ENCODE results near the gene TPTE2. TPM values are rescaled to one million over a fixed set of nuclear protein-coding genes. Genes with fewer than 3 reads are reported as not detected.

TPTE2 gene
- total and polyA plus RNA-seq, 2 of the 4 experiments (the other 2 are of a cell fraction): not detected

GRCh38 chr13:19590423-19590822, 29.1 kb upstream of the TPTE2 start:
- no peak overlapping the region for H4K91ac ChIP-seq (ENCODE audit: insufficient read depth, low read depth, low read length)
- no peak overlapping the region for H3K27ac ChIP-seq (ENCODE audit: insufficient read depth, low read length)
- no peak overlapping the region for H3K18ac ChIP-seq (ENCODE audit: low read depth, low read length)
- no peak overlapping the region for H2BK120ac ChIP-seq (ENCODE audit: low read depth, low read length)
- H3K79me1 ChIP-seq (ENCODE audit: low read depth in 1 of 2, low read length in 2 of 2): no peaks in the 10 kb centered on the region
- no peak overlapping the region for H2AK9ac ChIP-seq (replicated peaks; ENCODE audit: low read depth, low read length, poor library complexity)
- H4K8ac ChIP-seq (ENCODE audit: low read depth in 2 of 2, low read length in 2 of 2): no peak overlapping the region
- no peak for ATAC-seq (ENCODE audit: low read depth)
- H3K4me2 ChIP-seq (ENCODE audit: low read depth, low read length): no peak overlapping the region
- no peak overlapping the region for H2AFZ ChIP-seq (replicated peaks; ENCODE audit: low read length, poor library complexity)
- TF ChIP-seq RCOR1 (IDR thresholded peaks at IDR 0.05; ENCODE audit: insufficient replicate concordance, low read length) (no peak), SMC3 (IDR thresholded peaks at IDR 0.05; ENCODE audit: low read depth, low read length) (no peak), CTCF (conservative IDR thresholded peaks at IDR 0.05; ENCODE audit: low read depth, low read length) (no peak), ELK1 (IDR thresholded peaks at IDR 0.05; ENCODE audit: borderline replicate concordance, low read depth, low read length) (no peak), MAFK (IDR thresholded peaks at IDR 0.05; ENCODE audit: low read depth, low read length) (no peak), CEBPB (IDR thresholded peaks at IDR 0.05; ENCODE audit: low read depth, low read length) (no peak), CHD1 (IDR thresholded peaks at IDR 0.05; ENCODE audit: low read depth, low read length) (no peak), FOS (IDR thresholded peaks at IDR 0.05; ENCODE audit: low read depth, low read length) (no peak), MAZ (IDR thresholded peaks at IDR 0.05; ENCODE audit: borderline replicate concordance, low read depth, low read length) (no peak)
- no peak overlapping the region for H3K4ac ChIP-seq (ENCODE audit: low read depth, low read length)
- intact Hi-C loops (cut with micrococcal nuclease): loop anchor here (10.0 kb wide), 1 partner anchor 304 kb away; no protein-coding TSS in a partner anchor
- peaks cover 2% of the 10 kb centered on the region; the same call in 1 of the 2 replicates for H3K27me3 ChIP-seq (ENCODE audit: control insufficient read depth, insufficient read depth, low read length)
- H2BK20ac ChIP-seq (ENCODE audit: low read depth, low read length): no peak overlapping the region
- H4K20me1 ChIP-seq (ENCODE audit: insufficient read depth, low read length): no peaks in the 10 kb centered on the region
- H3K9me3 ChIP-seq (ENCODE audit: control insufficient read depth, insufficient read depth, low read length): no peaks in the 10 kb centered on the region
- CTCF ChIA-PET: no interaction called here
- in situ Hi-C loops (cut with MboI; ENCODE audit: low sequenced_read_pairs): no loop called here
- no peak overlapping the region for H3K14ac ChIP-seq (replicated peaks; ENCODE audit: low read depth, low read length)
- no peak overlapping the region for H3K23ac ChIP-seq (ENCODE audit: low read depth, low read length)
- no TSS peak for BruUV-seq (replicated peaks)
- H3K56ac ChIP-seq (ENCODE audit: extremely low read depth, insufficient read depth, low read length): no peak overlapping the region
- POLR2A ChIA-PET (ENCODE audit: unreplicated experiment): no interaction called here
- no peak overlapping the region for H3K4me3 ChIP-seq (ENCODE audit: insufficient read depth, low read depth, low read length)
- no peak overlapping the region for H2BK5ac ChIP-seq (ENCODE audit: low read depth, low read length, poor library complexity, severe bottlenecking)
- H3K9ac ChIP-seq (ENCODE audit: low read depth, low read length): no peak overlapping the region
- no peak for DNase-seq
- 80% methylated on average over 1 of the region's 5 CpGs; no CpG with 5 or more reads in 1 of the 2 experiments for WGBS, 2 experiments (ENCODE audit: extremely low coverage in 2 of 2, insufficient read length in 1 of 2)
- no peaks in the 10 kb centered on the region for H3K9me1 ChIP-seq (ENCODE audit: insufficient read depth, low read length)
- H3K36me3 ChIP-seq (ENCODE audit: control insufficient read depth, insufficient read depth, low read length): no peaks in the 10 kb centered on the region
- dilution Hi-C loops (cut with HindIII; ENCODE audit: low sequenced_read_pairs, unreplicated experiment): no loop called here
- no peak overlapping the region for H2AK5ac ChIP-seq (ENCODE audit: low read depth, low read length)
- H3K4me1 ChIP-seq (ENCODE audit: control insufficient read depth, insufficient read depth, low read length): no peaks in the 10 kb centered on the region
- no peak overlapping the region for H2BK15ac ChIP-seq (ENCODE audit: low read depth, low read length)
- no peak overlapping the region for H4K5ac ChIP-seq (ENCODE audit: low read depth, low read length)

Measured in IMR-90 (cell line).